Measurements from ENCODE around the gene WDR12.

DNA sequence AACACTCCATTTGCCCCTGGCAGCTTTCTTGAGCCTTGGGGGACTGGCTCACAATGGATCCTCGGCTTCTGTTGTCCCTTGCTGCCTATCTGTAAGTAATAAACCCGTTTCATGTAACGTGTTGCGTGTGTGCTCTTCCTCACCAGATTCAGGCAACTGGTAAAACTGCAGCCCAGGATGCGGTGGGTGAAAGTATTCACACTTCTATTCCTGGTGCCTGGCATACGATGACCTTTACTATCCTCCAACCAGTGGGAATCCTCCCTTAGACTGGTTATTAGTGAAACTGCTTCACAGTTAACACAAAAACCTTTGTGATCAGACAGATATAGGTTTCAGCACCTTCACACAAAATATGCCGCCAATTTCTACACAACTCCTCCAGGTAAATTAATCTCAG is 26.3 kb downstream of the WDR12 start:
- TF ChIP-seq, protein P1, sequence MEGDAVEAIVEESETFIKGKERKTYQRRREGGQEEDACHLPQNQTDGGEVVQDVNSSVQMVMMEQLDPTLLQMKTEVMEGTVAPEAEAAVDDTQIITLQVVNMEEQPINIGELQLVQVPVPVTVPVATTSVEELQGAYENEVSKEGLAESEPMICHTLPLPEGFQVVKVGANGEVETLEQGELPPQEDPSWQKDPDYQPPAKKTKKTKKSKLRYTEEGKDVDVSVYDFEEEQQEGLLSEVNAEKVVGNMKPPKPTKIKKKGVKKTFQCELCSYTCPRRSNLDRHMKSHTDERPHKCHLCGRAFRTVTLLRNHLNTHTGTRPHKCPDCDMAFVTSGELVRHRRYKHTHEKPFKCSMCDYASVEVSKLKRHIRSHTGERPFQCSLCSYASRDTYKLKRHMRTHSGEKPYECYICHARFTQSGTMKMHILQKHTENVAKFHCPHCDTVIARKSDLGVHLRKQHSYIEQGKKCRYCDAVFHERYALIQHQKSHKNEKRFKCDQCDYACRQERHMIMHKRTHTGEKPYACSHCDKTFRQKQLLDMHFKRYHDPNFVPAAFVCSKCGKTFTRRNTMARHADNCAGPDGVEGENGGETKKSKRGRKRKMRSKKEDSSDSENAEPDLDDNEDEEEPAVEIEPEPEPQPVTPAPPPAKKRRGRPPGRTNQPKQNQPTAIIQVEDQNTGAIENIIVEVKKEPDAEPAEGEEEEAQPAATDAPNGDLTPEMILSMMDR (IDR thresholded peaks at IDR 0.05): no peak
- TF ChIP-seq POLR2A (IDR thresholded peaks at IDR 0.05): no peak
